ENCODE results near the gene FAM228B.
A peak's percentile ranks its signal among the peaks of the same experiment; 100 is the strongest.
"Not testable (repeated sequence)": the region's sequence is repeated elsewhere in the genome, so short reads cannot be mapped to it uniquely, and the experiment has no call there.

FAM228B gene

GRCh38 chr2:24104110-24104650, 19.1 kb upstream of the FAM228B start:
- DNase-seq, result no peak

DNA sequence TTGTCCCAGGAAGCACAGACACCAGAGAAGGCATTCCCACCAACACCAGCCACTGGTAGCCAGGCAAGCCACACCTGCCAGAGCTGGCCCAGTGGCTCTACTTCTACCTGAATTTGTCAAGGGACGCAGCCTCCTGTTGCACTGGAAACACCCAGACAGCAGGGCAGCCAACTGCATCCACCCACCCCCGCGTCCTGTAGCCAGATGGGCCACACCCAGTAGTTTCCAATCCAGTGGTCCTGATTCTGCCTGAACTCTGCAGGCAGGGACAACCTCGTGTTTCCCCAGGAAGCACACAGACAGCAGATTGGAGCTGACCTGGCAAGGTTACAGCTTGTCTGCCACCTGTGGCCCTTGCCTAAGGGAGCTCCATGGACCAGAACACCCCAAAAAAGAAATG, 18.4 kb upstream of the FAM228B start:
- no peak for DNase-seq

- DNase-seq, result no peak
These were observed 17.5 kb upstream of the FAM228B start for GRCh38 chr2:24105816-24106215.

DNA sequence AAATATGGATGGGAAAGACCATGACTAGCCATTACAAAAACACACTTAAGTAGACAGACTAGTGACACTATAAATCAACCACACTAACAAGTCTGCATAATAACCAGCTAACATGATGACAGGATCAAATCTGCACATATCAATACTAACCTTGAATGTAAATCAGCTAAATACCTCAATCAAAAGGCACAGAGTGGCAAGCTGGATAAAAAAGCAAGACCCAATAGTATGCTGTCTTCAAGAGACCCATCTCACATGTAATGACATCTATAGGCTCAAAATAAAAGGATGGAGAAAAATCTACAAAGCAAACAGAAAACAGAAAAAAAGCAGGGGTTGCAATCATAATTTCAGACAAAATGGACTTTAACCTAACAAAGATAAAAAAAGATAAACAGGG, 16.5 kb upstream of the FAM228B start:
- DNase-seq, result no peak

- no peak for DNase-seq
These were observed 15.9 kb upstream of the FAM228B start for GRCh38 chr2:24107336-24107735.

DNA sequence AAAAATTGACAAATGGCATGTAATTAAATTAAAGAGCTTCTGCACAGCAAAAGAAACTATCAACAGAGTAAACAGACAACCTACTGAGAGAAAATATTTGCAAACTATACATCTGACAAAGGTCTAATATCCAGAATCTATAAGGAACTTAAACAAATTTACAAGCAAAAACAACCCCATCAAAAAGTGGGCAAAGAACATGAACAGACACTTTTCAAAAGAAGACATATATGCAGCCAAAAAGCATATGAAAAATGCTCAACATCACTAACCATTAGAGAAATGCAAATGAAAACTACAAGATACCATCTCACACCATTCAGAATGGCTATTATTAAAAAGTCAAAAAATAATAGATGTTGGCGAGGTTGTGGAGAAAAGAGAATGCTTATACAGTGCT, 13.8 kb upstream of the FAM228B start:
- DNase-seq, result not testable (repeated sequence)

DNA sequence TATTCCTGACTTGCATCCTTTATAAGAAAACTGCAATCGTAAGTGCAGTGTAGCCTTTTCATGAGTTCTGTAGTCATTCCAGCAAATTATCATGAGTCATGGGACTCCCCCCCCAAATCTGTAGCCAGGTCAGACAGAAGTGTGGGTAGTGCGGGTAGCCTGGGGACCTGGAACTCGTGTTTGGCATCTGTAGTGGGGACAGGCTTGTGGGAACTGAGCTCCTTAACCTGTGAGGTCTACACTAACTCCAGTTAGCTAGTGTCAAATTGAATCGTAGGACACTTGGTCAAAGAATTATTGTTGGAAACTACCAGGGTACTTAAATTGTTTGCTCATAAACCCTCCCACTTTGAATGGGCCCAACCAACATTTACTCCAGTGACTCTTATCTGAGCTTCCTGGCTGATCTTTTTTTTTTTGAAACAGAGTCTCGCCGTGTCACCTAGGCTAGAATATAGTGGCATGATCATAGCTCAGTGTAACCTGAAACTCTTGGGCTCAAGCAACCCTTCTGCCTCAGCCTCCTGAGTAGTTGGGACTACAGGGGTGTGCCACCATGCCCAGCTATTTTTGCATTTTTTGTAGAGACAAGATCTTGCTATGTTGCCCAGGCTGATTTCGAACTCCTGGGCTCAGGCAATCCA, 12.5 kb upstream of the FAM228B start:
- DNase-seq, result no peak

GRCh38 chr2:24111407-24111901, 11.8 kb upstream of the FAM228B start:
- DNase-seq, result no peak

- no peak for DNase-seq
These were observed 8.2 kb upstream of the FAM228B start for GRCh38 chr2:24115057-24115456.

DNA sequence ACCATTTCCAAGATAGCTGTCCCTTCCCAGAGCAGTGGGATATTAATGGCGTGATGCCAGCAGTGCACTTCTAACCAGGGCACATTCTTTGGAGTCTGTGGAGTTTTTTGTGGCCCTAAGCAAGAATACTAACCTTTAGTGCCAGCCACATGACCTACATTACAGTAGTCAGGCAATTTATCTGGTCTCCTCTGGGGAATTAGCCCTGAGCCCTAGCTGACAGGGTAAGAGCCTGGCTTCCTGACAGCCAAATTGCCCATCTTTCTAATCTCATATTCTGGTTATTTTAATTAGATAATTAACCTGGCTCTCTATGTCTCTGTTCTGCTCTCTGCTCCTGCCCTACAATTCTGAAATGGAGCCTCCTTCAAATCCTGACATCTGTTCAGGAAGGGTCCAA, 5.4 kb upstream of the FAM228B start:
- DNase-seq, result no peak

DNA sequence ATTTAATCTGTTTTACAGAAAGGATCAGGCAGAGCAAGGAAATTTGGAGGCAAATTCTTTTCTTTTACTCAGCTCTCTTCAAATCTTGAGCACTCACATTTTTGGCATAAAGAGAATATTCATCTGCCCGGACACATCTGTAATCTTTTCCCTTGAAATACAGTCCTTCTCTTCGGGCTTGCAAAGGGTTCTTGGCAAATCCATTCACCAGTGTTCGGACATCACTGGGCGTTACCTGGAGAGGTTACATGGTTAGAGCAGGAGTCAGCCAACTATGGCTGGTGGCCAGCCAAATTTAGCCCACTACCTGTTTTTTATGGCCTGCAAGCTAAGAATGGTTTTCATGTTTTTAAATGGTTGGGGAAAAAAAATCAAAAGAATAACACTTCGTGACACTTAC, 2.2 kb upstream of the FAM228B start:
- DNase-seq, result no peak

DNA sequence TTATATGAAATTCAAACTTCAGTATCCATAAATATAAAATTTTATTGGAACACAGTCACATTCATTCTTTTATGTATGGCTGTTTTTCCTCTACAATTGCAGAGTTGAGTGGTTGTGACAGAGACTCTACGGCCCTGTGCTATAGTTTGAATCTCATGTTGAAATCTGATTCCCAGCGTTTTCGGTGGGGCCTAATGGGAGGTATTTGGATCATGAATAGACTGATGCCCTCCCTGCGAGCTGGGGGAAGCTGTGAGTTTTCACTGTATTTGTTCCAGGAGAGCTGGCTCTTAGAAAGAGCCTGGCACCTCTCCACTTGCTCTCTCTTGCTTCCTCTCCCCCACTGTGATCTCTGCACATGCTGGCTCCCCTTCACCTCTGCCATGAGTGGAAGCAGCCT, 1.8 kb upstream of the FAM228B start:
- no peak for DNase-seq

GRCh38 chr2:24122366-24123194, 689 bp upstream of the FAM228B start:
- no peak for DNase-seq

DNA sequence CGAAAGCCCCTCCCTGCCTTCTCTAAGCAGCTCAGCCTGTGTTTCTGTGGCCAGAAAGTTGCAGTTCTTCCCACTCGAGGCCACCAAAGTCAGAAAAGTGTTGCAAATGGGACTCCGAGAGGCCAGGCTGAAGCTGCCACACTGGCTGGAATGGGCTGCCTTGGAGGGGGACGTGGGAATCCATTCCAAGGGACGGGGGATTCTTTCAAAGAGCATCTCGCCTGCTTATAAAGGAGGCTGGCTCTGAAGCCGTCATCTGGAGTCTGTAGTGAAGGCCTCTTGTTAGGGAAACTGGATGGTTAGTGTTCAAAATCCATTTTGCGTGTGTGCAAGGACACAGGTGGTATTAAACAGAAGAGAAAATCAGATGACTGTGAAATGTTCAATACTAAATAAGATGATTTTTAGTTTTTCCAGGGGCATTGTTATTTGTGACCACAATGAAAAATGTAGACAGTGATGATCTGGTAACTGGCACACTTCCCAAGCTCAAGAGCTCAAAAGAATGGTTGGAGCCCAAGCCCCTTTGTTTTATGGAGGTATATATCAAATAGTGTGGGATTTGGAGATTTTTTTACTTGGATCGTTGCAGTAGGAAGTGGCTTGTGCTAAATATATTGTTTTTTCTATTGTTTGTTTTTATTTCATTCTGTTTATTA, 782 bp downstream of the FAM228B start:
- peak in 1 of 2 donors; percentile 34 for DNase-seq

GRCh38 chr2:24125956-24126355, 2.7 kb downstream of the FAM228B start:
- no peak for DNase-seq

DNA sequence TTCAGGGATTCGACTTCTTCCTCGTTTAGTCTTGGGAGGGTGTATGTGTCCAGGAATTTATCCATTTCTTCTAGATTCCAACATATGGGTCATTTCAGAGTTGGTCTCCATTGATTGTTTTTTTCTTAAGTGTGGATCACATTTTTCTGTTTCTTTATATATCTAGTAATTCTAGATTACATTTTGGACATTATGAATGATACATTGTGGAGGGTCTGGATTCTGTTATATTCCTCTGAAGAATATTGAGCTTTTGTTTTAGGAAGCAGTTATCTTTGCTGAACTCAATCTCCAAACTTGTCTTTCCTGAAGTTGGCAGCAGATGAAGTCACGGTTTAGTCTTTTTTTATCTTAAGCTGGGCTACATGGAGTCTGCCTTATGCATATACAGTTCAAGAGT, 9.3 kb downstream of the FAM228B start:
- DNase-seq, result no peak

- DNase-seq, result not testable (repeated sequence)
These were observed 17.0 kb downstream of the FAM228B start for GRCh38 chr2:24140305-24140704.

- no peak for DNase-seq
These were observed 24.1 kb downstream of the FAM228B start for GRCh38 chr2:24147364-24147763.

DNA sequence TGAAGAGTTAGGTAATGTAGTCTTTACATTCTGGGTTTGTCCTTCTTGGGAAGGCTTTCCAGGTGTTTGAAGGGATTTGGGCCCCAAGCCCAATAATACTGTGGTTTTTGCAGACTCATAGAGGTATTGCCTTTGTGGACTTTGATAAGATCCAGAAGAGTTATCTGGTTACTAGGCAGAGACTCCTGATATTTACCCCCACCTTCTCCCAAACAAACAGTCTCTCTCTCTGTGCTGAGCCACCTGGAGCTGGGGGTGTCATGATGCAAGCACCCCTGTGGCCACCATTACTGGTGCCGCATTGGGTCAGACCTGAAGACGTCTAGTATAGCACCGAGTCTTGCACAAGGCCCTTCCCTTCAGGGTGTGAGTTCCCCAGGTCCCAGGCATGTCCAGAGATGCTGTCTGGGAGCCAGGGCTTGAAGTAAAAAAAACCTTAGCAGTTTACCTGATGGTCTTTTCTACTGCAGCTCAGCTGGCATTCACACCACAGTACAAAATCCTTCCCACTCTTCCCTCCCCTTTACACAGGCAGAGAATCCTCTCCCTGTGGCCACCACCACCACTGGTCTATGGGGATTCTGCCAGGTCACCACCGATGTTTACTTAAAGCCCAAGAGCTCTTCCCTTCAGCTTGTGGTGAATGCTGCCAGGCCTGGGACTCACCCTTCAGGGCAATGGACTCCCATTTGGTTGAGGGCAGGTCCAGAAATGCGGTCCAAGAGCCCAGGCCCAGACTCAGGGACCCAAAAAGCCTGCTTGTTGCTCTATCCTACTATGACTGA, 29.3 kb downstream of the FAM228B start:
- no peak for DNase-seq

GRCh38 chr2:24153478-24153877, 30.2 kb downstream of the FAM228B start:
- no peak for DNase-seq

DNA sequence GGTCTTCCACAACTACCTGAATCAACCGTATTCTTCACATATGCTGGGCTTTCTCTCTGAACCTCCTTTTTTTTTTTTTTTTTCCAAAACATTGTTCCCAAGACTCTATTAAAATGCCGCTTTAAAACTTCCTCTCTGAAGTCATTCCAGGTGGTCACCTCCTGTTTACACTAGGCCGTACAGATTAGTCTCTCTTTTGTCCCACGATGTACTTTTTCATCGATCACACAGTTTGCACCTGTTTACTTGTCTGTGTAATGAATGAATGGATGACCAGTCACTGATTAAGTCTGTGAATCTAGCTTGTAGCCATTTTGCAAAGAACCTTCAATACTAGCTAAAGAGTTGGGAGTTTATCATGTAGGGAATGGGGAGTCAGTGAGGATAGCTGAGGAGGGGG, 34.9 kb downstream of the FAM228B start:
- no peak for DNase-seq

DNA sequence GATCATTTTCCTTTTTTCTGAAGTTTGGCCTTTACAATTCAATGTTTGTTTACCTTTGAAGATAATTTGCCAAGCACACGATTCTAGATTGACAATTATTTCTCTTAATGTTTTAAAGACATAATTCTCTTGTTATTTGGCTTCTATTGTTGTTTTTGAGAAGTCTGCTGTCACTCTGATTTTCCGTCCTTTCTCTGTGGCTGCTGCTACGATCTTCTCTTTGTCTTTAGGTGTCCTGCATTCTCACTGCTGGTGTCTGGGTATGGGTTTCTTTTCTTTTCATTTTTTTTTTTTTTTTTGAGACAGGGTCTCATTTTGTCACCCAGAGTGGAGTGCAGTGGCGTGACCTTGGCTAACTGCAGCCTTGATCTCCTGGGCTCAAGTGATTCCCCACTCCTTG, 36.4 kb downstream of the FAM228B start:
- no peak for DNase-seq

- no peak for DNase-seq
These were observed 37.5 kb downstream of the FAM228B start for GRCh38 chr2:24160761-24161160.
